D721Med (cell line): ENCODE data around the gene MAU2.

Experiments used
- DNase-seq: peaks from one replicate; pipeline ENCODE4 v3.0.0; 2011; ENCODE audit warnings: low spot score; ENCODE audit not compliant: insufficient read length
- FAIRE-seq: peaks from 2 replicates; lab custom pipeline; 2011; peaks lifted over from hg19 to GRCh38; lab: Jason Lieb, UNC
- TF ChIP-seq, protein P1 (sequence below): IDR thresholded peaks from 2 replicates; pipeline ENCODE4 v1.5.1; 2012; ENCODE audit warnings: mild to moderate bottlenecking, control low read depth; ENCODE audit not compliant: insufficient read depth; ENCODE audit errors: missing control alignments

The MAU2 gene

GRCh38 chr19:19405971-19406877 lies 85.6 kb downstream of the MAU2 start:
- no peak for FAIRE-seq
- no peak for DNase-seq
- TF ChIP-seq, protein P1, sequence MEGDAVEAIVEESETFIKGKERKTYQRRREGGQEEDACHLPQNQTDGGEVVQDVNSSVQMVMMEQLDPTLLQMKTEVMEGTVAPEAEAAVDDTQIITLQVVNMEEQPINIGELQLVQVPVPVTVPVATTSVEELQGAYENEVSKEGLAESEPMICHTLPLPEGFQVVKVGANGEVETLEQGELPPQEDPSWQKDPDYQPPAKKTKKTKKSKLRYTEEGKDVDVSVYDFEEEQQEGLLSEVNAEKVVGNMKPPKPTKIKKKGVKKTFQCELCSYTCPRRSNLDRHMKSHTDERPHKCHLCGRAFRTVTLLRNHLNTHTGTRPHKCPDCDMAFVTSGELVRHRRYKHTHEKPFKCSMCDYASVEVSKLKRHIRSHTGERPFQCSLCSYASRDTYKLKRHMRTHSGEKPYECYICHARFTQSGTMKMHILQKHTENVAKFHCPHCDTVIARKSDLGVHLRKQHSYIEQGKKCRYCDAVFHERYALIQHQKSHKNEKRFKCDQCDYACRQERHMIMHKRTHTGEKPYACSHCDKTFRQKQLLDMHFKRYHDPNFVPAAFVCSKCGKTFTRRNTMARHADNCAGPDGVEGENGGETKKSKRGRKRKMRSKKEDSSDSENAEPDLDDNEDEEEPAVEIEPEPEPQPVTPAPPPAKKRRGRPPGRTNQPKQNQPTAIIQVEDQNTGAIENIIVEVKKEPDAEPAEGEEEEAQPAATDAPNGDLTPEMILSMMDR, result no peak

DNA sequence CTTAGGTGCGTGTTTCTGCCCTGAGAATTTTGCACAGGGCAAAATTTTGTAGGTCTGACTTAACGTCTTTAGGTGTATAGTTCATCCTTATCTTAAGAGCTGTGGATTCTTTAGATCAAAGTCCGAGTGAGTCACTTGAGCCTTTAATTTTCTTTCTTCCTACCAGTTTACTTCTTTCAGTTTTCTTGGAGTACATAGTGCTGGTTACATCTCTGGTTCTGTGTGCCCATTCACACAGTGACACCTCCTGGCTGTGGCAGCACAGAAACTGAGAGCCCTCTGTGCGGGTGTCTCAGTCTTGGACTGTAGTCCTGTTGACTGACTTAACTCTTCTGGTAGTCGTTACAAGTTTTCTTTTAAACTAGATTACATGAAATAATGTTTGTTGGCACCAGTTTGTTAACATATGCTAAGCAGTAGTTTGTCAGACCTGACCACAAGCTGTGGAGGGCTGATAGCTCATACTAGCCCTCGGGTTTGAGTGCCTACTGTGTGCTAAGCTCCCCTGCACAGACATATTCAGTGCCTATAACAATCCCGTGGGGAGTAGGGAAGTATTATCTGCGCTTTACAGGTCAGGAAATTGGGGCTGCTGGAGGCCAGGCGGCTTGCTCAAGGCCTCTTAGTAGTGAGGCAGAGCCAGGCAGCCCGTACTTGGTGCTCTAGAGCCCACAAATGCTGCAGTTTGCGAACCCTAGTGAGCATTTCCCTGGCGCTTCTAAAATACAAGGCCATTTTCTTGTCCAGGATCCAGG lies 86.4 kb downstream of the MAU2 start:
- TF ChIP-seq, protein P1, result peak; percentile 26
- no peak for FAIRE-seq
- DNase-seq, result no peak

GRCh38 chr19:19407633-19407930 lies 87.0 kb downstream of the MAU2 start:
- no peak for FAIRE-seq
- no peak for DNase-seq
- TF ChIP-seq, protein P1, result no peak
